SIG-M5 (cell line): ENCODE measurements around the gene TIAM2.

ENCODE experiments used
- DNase-seq: peaks from one replicate; lab custom pipeline; 2025; lab: John Stamatoyannopoulos, UW

The TIAM2 gene

GRCh38 chr6:155064303-155064702, 69.2 kb downstream of the TIAM2 start:
- no peak for DNase-seq

- DNase-seq: no peak
Observed at GRCh38 chr6:155066361-155066760, 71.2 kb downstream of the TIAM2 start.

- DNase-seq: no peak
Observed at GRCh38 chr6:155066921-155067680, 72.0 kb downstream of the TIAM2 start.

- no peak for DNase-seq
Observed at GRCh38 chr6:155067956-155068615, 73.0 kb downstream of the TIAM2 start.

GRCh38 chr6:155069543-155069942, 74.4 kb downstream of the TIAM2 start:
- DNase-seq: no peak

- DNase-seq: no peak
Observed at GRCh38 chr6:155075930-155076695, 81.0 kb downstream of the TIAM2 start.

- DNase-seq: no peak
Observed at GRCh38 chr6:155077331-155077730, 82.2 kb downstream of the TIAM2 start.

GRCh38 chr6:155077784-155078183, 82.7 kb downstream of the TIAM2 start:
- no peak for DNase-seq

GRCh38 chr6:155078331-155078745, 83.2 kb downstream of the TIAM2 start:
- DNase-seq: no peak

- no peak for DNase-seq
Observed at GRCh38 chr6:155079985-155080452, 84.9 kb downstream of the TIAM2 start.

GRCh38 chr6:155080881-155081845, 86.0 kb downstream of the TIAM2 start:
- DNase-seq: no peak

- no peak for DNase-seq
Observed at GRCh38 chr6:155084431-155085123, 89.5 kb downstream of the TIAM2 start.

- no peak for DNase-seq
Observed at GRCh38 chr6:155085582-155086257, 90.6 kb downstream of the TIAM2 start.

GRCh38 chr6:155088856-155089255, 93.7 kb downstream of the TIAM2 start:
- DNase-seq: no peak

- DNase-seq: no peak
Observed at GRCh38 chr6:155089746-155090145, 94.6 kb downstream of the TIAM2 start.

- DNase-seq: no peak
Observed at GRCh38 chr6:155090166-155090565, 95.1 kb downstream of the TIAM2 start.

- no peak for DNase-seq
Observed at GRCh38 chr6:155091756-155092155, 96.6 kb downstream of the TIAM2 start.

- no peak for DNase-seq
Observed at GRCh38 chr6:155093430-155093829, 98.3 kb downstream of the TIAM2 start.

GRCh38 chr6:155100087-155100486, 105.0 kb downstream of the TIAM2 start:
- no peak for DNase-seq

GRCh38 chr6:155100591-155100990, 105.5 kb downstream of the TIAM2 start:
- no peak for DNase-seq
